H1 (cell line): Measurements from ENCODE around the gene EPB41L3. TPM values are rescaled to one million over a fixed set of nuclear protein-coding genes. Genes with fewer than 3 reads are reported as not detected.
A peak's percentile ranks its signal among the peaks of the same experiment; 100 is the strongest.

Experiments used
- CTCF ChIA-PET: fragments of 300-600 bp; sonication (Branson Sonifier 250); formaldehyde crosslinking; loops from one replicate; lab custom pipeline; 2021; ENCODE audit not compliant: partially characterized antibody; lab: Charles Lee
- POLR2A ChIA-PET: fragments of 300-600 bp; sonication (Branson Sonifier 250); formaldehyde crosslinking; loops from one replicate; lab custom pipeline; 2021; ENCODE audit warnings: inconsistent platforms; ENCODE audit not compliant: partially characterized antibody; lab: Charles Lee
- DNase-seq, 2 experiments: peaks; one replicate each; pipeline versions ENCODE4 v3.0.0 to v3.0.0-alpha.2; 2010 to 2022; ENCODE audit warnings: low spot score in 2 of 2, low read depth in 1 of 2, mixed read lengths in 1 of 2
- FAIRE-seq: peaks from 2 replicates; lab custom pipeline; 2011; peaks lifted over from hg19 to GRCh38; lab: Jason Lieb, UNC
- H2AFZ ChIP-seq: 2 replicates; pipeline ENCODE4 v1.8.1; 2012; ENCODE audit warnings: low read length, inconsistent platforms
- H2AK5ac ChIP-seq: 2 replicates; pipeline ENCODE4 v1.6.1; 2013; ENCODE audit warnings: low read depth, low read length
- H2BK120ac ChIP-seq: replicated peaks from 2 replicates; pipeline ENCODE3; 2013; ENCODE audit warnings: low read depth, low read length, inconsistent platforms
- H2BK12ac ChIP-seq: 2 replicates; pipeline ENCODE4 v1.6.1; 2013; ENCODE audit warnings: low read depth, low read length
- H2BK15ac ChIP-seq: 2 replicates; pipeline ENCODE4 v1.6.1; 2013; ENCODE audit warnings: low read length
- H2BK20ac ChIP-seq: 2 replicates; pipeline ENCODE4 v1.6.1; 2013; ENCODE audit warnings: low read length
- H2BK5ac ChIP-seq: 2 replicates; pipeline ENCODE4 v1.6.1; 2013; ENCODE audit warnings: low read depth, low read length
- H3K14ac ChIP-seq: 2 replicates; pipeline ENCODE4 v1.6.1; 2013; ENCODE audit warnings: inconsistent platforms; ENCODE audit not compliant: insufficient read length
- H3K18ac ChIP-seq: 2 replicates; pipeline ENCODE4 v1.6.1; 2013; ENCODE audit warnings: low read length; ENCODE audit errors: extremely low read depth
- H3K23ac ChIP-seq: 2 replicates; pipeline ENCODE4 v1.6.1; 2013; ENCODE audit warnings: inconsistent platforms; ENCODE audit not compliant: insufficient read length
- H3K23me2 ChIP-seq: 2 replicates; pipeline ENCODE4 v1.6.1; 2013; ENCODE audit warnings: low read depth, low read length
- H3K27ac ChIP-seq: 2 replicates; pipeline ENCODE4 v1.6.1; 2011; ENCODE audit warnings: low read depth, low read length, inconsistent platforms
- H3K27me3 ChIP-seq, 4 experiments: replicated peaks in 1 of 4; 1 replicate in 1 of 4; 2 replicates in 3 of 4; pipeline versions ENCODE4 v1.6.1 to v1.8.1; 2011 to 2013; ENCODE audit warnings: low read length in 3 of 4, mild to moderate bottlenecking in 3 of 4, inconsistent platforms in 2 of 4, mixed read lengths in 2 of 4, moderate library complexity in 1 of 4; ENCODE audit not compliant: control insufficient read depth in 3 of 4, insufficient read depth in 3 of 4; ENCODE audit errors: extremely low read depth in 1 of 4
- H3K36me3 ChIP-seq, 4 experiments: 2 replicates each; pipeline versions ENCODE4 v1.6.1 to v1.8.1; 2011 to 2013; ENCODE audit warnings: mild to moderate bottlenecking in 4 of 4, low read length in 3 of 4, moderate library complexity in 2 of 4, control low read depth in 1 of 4, inconsistent platforms in 1 of 4; ENCODE audit not compliant: insufficient read depth in 4 of 4, control insufficient read depth in 2 of 4
- H3K4ac ChIP-seq: replicated peaks from 2 replicates; pipeline ENCODE3; 2013; ENCODE audit warnings: low read length, low read depth, mixed read lengths, inconsistent platforms; ENCODE audit not compliant: insufficient read length
- H3K4me1 ChIP-seq, 4 experiments: replicated peaks in 1 of 4; 1 replicate in 1 of 4; 2 replicates in 3 of 4; pipeline versions ENCODE4 v1.6.1 to v1.8.1; 2011 to 2013; ENCODE audit warnings: low read length in 3 of 4, inconsistent platforms in 2 of 4, mixed read lengths in 1 of 4; ENCODE audit not compliant: insufficient read depth in 4 of 4, control insufficient read depth in 3 of 4
- H3K4me2 ChIP-seq, 2 experiments: 2 replicates each; pipeline versions ENCODE4 v1.6.1 to v1.8.1; 2011 to 2013; ENCODE audit warnings: low read depth in 2 of 2, low read length in 2 of 2, control low read depth in 1 of 2, inconsistent platforms in 1 of 2, mild to moderate bottlenecking in 1 of 2; ENCODE audit not compliant: insufficient read depth in 1 of 2
- H3K4me3 ChIP-seq, 4 experiments: fragments of 200-600, 300-600 bp in 1 of 4; sonication (generic), shearing (Covaris generic), sonication (Bioruptor Twin) in 1 of 4; 2 replicates each; pipeline versions ENCODE4 v1.5.1 to v1.8.1; 2011 to 2016; ENCODE audit warnings: low read length in 4 of 4, low read depth in 3 of 4, control low read depth in 2 of 4, inconsistent platforms in 2 of 4, mild to moderate bottlenecking in 2 of 4, mixed read lengths in 1 of 4, moderate library complexity in 1 of 4; ENCODE audit not compliant: insufficient read depth in 2 of 4; ENCODE audit errors: extremely low read depth in 1 of 4
- H3K56ac ChIP-seq: replicated peaks from 2 replicates; pipeline ENCODE3; 2013; ENCODE audit warnings: low read depth, mild to moderate bottlenecking, mixed read lengths, low read length, inconsistent platforms; ENCODE audit not compliant: insufficient read length
- H3K79me1 ChIP-seq: 2 replicates; pipeline ENCODE4 v1.6.1; 2013; ENCODE audit warnings: low read depth, low read length, control low read depth
- H3K79me2 ChIP-seq, 2 experiments: 2 replicates each; pipeline versions ENCODE4 v1.6.1 to v1.8.1; 2012 to 2013; ENCODE audit warnings: low read length in 2 of 2, mild to moderate bottlenecking in 2 of 2, inconsistent platforms in 1 of 2; ENCODE audit not compliant: insufficient read depth in 2 of 2, control insufficient read depth in 1 of 2
- H3K9ac ChIP-seq, 4 experiments: replicated peaks in 1 of 4; 1 replicate in 1 of 4; 2 replicates in 3 of 4; pipeline versions ENCODE4 v1.6.1 to v1.8.1; 2011 to 2013; ENCODE audit warnings: low read depth in 3 of 4, low read length in 3 of 4, control low read depth in 2 of 4, mild to moderate bottlenecking in 2 of 4, moderate library complexity in 2 of 4, inconsistent platforms in 1 of 4; ENCODE audit errors: extremely low read depth in 1 of 4
- H3K9me3 ChIP-seq, 2 experiments: 2 replicates each; pipeline versions ENCODE4 v1.6.1 to v1.8.1; 2012 to 2013; ENCODE audit warnings: mild to moderate bottlenecking in 2 of 2, moderate library complexity in 2 of 2, control low read depth in 1 of 2, inconsistent platforms in 1 of 2, low read depth in 1 of 2, low read length in 1 of 2, mixed read lengths in 1 of 2; ENCODE audit not compliant: insufficient read depth in 2 of 2
- H4K20me1 ChIP-seq, 2 experiments: replicated peaks in 1 of 2; 2 replicates each; pipeline versions ENCODE3 to v1.8.1; 2011 to 2013; ENCODE audit warnings: inconsistent platforms in 2 of 2, low read length in 2 of 2, mild to moderate bottlenecking in 1 of 2; ENCODE audit not compliant: insufficient read depth in 2 of 2, control insufficient read depth in 1 of 2
- H4K5ac ChIP-seq: 2 replicates; pipeline ENCODE4 v1.6.1; 2013; ENCODE audit warnings: low read length, low read depth, mixed read lengths, inconsistent platforms; ENCODE audit not compliant: insufficient read length
- H4K8ac ChIP-seq: 2 replicates; pipeline ENCODE4 v1.8.0; 2013; ENCODE audit warnings: mild to moderate bottlenecking, moderate library complexity, low read length, inconsistent platforms; ENCODE audit not compliant: insufficient read depth; ENCODE audit errors: extremely low read depth
- H4K91ac ChIP-seq: replicated peaks from 2 replicates; pipeline ENCODE3; 2013; ENCODE audit warnings: low read length, mixed read lengths, inconsistent platforms; ENCODE audit not compliant: insufficient read length
- ASH2L ChIP-seq: fragments of 200-600, 300-600 bp; sonication (generic); IDR thresholded peaks from one replicate; pipeline ENCODE4 v1.7.1; 2017; ENCODE audit warnings: low read length
- ATF3 ChIP-seq: IDR thresholded peaks from 2 replicates; pipeline ENCODE4 v1.6.1; 2011; ENCODE audit warnings: low read depth, mild to moderate bottlenecking, low read length; ENCODE audit not compliant: insufficient read depth
- CTCF ChIP-seq, 3 experiments: IDR thresholded peaks; 1 replicate in 2 of 3; 2 replicates in 1 of 3; pipeline versions ENCODE4 v1.5.1 to v1.6.1; 2011; ENCODE audit warnings: low read length in 3 of 3, mild to moderate bottlenecking in 3 of 3, inconsistent platforms in 2 of 3, low read depth in 1 of 3, moderate library complexity in 1 of 3; ENCODE audit not compliant: insufficient read depth in 1 of 3; ENCODE audit errors: control extremely low read depth in 1 of 3
- EP300 ChIP-seq, 2 experiments: IDR thresholded peaks; 1 replicate in 1 of 2; 2 replicates in 1 of 2; pipeline ENCODE4 v1.6.1; 2011 to 2012; ENCODE audit warnings: low read depth in 2 of 2, low read length in 2 of 2, mild to moderate bottlenecking in 2 of 2, borderline replicate concordance in 1 of 2, inconsistent platforms in 1 of 2, moderate library complexity in 1 of 2
- HDAC6 ChIP-seq: IDR thresholded peaks from one replicate; pipeline ENCODE4 v1.7.1; 2012; ENCODE audit warnings: low read depth, mild to moderate bottlenecking, inconsistent platforms, low read length, moderate library complexity
- MAX ChIP-seq: IDR thresholded peaks from 2 replicates; pipeline ENCODE4 v1.6.1; 2012; ENCODE audit warnings: inconsistent platforms
- SAP30 ChIP-seq: fragments of 300-600 bp; sonication (generic); IDR thresholded peaks from 2 replicates; pipeline ENCODE4 v1.7.1; 2012; ENCODE audit warnings: low read length, moderate library complexity, mild to moderate bottlenecking, inconsistent platforms; ENCODE audit not compliant: insufficient read depth, insufficient replicate concordance
- SIRT6 ChIP-seq: IDR thresholded peaks from one replicate; pipeline ENCODE4 v1.7.1; 2012; ENCODE audit warnings: low read length, inconsistent platforms
- SIX5 ChIP-seq: IDR thresholded peaks from 2 replicates; pipeline ENCODE4 v1.6.1; 2011; ENCODE audit warnings: mild to moderate bottlenecking, low read depth, low read length
- SP4 ChIP-seq: IDR thresholded peaks from 2 replicates; pipeline ENCODE4 v1.6.1; 2012; ENCODE audit warnings: low read length, inconsistent platforms
- SRF ChIP-seq: IDR thresholded peaks from 2 replicates; pipeline ENCODE4 v1.6.1; 2011; ENCODE audit warnings: mild to moderate bottlenecking, low read depth, low read length, moderate library complexity
- WGBS, 2 experiments: shearing (Covaris generic) in 1 of 2; methylation state at CpG; one replicate each; pipeline versions ENCODE4 v1.1.6 to v1.1.7; 2013 to 2015; ENCODE audit warnings: low lambda C conversion rate in 2 of 2, mixed read lengths in 2 of 2, inconsistent platforms in 1 of 2, low coverage in 1 of 2, missing lambda C conversion rate in 1 of 2; ENCODE audit not compliant: insufficient replicate concordance in 2 of 2, insufficient coverage in 1 of 2, insufficient read length in 1 of 2; ENCODE audit errors: extremely low coverage in 1 of 2, missing lambda C conversion rate in 1 of 2; 5-methylcytosine and 5-hydroxymethylcytosine counted together
- polyA plus RNA-seq, 7 experiments: library from polyadenylated mRNA; depleted of rRNA in 3 of 7; stranded (reverse) in 5 of 7; unstranded in 2 of 7; fragments of >200 nt in 5 of 7; fragments of 200-250 nt in 2 of 7; gene quantifications; 1 replicate in 5 of 7; 2 replicates in 1 of 7; 4 replicates in 1 of 7; pipeline versions ENCODE4 v1.2.1 to v1.2.3, GENCODE V29; 2011 to 2013; ENCODE audit warnings: missing spikeins in 2 of 7, mixed read lengths in 2 of 7
- total RNA-seq: library from RNA; stranded (reverse); fragmentation: NEBNext Ultra II Directional; extraction: Animal tissue kit (Norgen Biotek cat#: 25700); gene quantifications from 2 replicates; pipeline ENCODE4 v1.2.1, GENCODE V29; 2021

EPB41L3 gene
- total and polyA plus RNA-seq, 2 of the 8 experiments (the other 6 are each of a cell fraction or from before 2014, with no cell fraction given): 7.9 to 16.1 TPM

- Histone ChIP-seq H3K14ac (no peak overlapping the region), H4K5ac (no peak overlapping the region), H2BK120ac (no peak overlapping the region), H3K79me2 (no peaks in the 10 kb centered on the region), H2BK20ac (no peak overlapping the region), H2AFZ (no peak overlapping the region), H4K91ac (no peak overlapping the region), H3K27ac (no peak overlapping the region), H3K9ac (peak overlapping the region in 1 of 4 experiments; percentile 27; a peak in 1 of 7 replicates), H3K4me3 (no peak overlapping the region), H3K18ac (no peak overlapping the region), H2BK5ac (no peak overlapping the region), H3K23ac (no peak overlapping the region), H3K4ac (no peak overlapping the region), H3K4me1 (peaks cover 4 to 10% (median 9%) of the 10 kb centered on the region in 4 experiments), H3K27me3 (no peaks in the 10 kb centered on the region), H3K79me1 (no peaks in the 10 kb centered on the region), H3K56ac (no peak overlapping the region), H3K9me3 (no peaks in the 10 kb centered on the region), H3K23me2 (no peaks in the 10 kb centered on the region), H3K4me2 (no peak overlapping the region), H2BK12ac (no peak overlapping the region), H3K36me3 (no peaks in the 10 kb centered on the region), H2BK15ac (no peak overlapping the region), H4K20me1 (no peaks in the 10 kb centered on the region), H2AK5ac (no peak overlapping the region), H4K8ac (no peak overlapping the region)
- WGBS, 2 experiments: 85% methylated on average over 8 of the region's 8 CpGs; no CpG with 5 or more reads in 1 of the 2 experiments
- DNase-seq: no peak
- CTCF ChIA-PET: interaction anchor here (1.0 to 1.3 kb wide), 3 partner anchors 9 to 40 kb away, joined by 3 to 7 read pairs (median 6); no protein-coding TSS in a partner anchor
- FAIRE-seq: no peak
- POLR2A ChIA-PET: interaction anchor here (0.9 kb wide), 1 partner anchor 15 kb away, joined by 3 read pairs; no protein-coding TSS in a partner anchor
- TF ChIP-seq SP4 (no peak), CTCF (IDR thresholded peaks at IDR 0.05; ENCODE audit: control extremely low read depth in 1 of 3, insufficient read depth in 1 of 3, low read depth in 1 of 3, low read length in 3 of 3) (no peak), SIRT6 (no peak), HDAC6 (no peak), SRF (no peak), SAP30 (no peak), EP300 (IDR thresholded peaks at IDR 0.05; ENCODE audit: borderline replicate concordance in 1 of 2, low read depth in 2 of 2, low read length in 2 of 2) (no peak), ASH2L (no peak), ATF3 (no peak), SIX5 (no peak), MAX (no peak)
These were observed 126.5 kb downstream of the EPB41L3 start for GRCh38 chr18:5417342-5417741.
